ENCODE data around the gene NUDT9. TPM values are rescaled to one million over a fixed set of nuclear protein-coding genes. Genes with fewer than 3 reads are reported as not detected.

Gene NUDT9
- total RNA-seq, 1 donor from 2014 or later, result 33.7 TPM

DNA sequence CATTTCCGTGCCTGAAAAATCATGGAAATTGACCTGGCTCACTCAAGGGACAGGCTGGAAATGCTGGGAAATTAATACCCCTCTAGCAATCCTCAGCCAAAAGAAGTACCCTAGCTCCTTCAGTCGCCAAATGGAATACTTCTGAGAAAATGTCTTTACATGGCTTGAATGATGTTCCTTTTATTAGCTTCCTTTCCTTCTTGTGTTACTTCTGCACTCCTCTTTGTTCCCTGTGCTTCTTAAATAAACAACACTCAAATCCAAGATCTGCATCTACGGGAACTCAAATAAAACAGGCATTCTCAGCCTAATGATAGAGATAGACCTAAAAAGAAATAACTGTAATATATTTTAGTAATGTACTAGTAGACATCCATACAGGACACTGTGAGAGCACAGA is 70.7 kb downstream of the NUDT9 start:
- Histone ChIP-seq H3K27me3 (ENCODE audit: insufficient read depth, low read length) (no peaks in the 10 kb centered on the region), H3K27ac (ENCODE audit: low read depth, low read length) (no peak overlapping the region), H3K9ac (ENCODE audit: low read length) (no peak overlapping the region), H2AFZ (ENCODE audit: low read depth, low read length) (no peak overlapping the region), H3K4me2 (ENCODE audit: low read length) (no peak overlapping the region), H3K4me3 (ENCODE audit: insufficient read depth, low read depth, low read length) (no peak overlapping the region), H3K36me3 (ENCODE audit: insufficient read depth, low read length) (no peaks in the 10 kb centered on the region), H4K20me1 (ENCODE audit: insufficient read depth, low read length) (no peaks in the 10 kb centered on the region), H3K79me2 (ENCODE audit: insufficient read depth, low read length) (no peaks in the 10 kb centered on the region), H3K4me1 (ENCODE audit: insufficient read depth, low read length) (peaks cover 2% of the 10 kb centered on the region), H3K9me3 (ENCODE audit: insufficient read depth, low read depth, low read length) (no peaks in the 10 kb centered on the region)
- Mint-ChIP-seq H3K4me1 (ENCODE audit: low read depth, unreplicated experiment) (no peaks in the 10 kb centered on the region), H3K4me3 (ENCODE audit: unreplicated experiment) (no peak overlapping the region), H3K27ac (ENCODE audit: unreplicated experiment) (no peak overlapping the region), H3K9me3 (ENCODE audit: unreplicated experiment) (peaks cover 8% of the 10 kb centered on the region), H3K27me3 (ENCODE audit: low read depth, unreplicated experiment) (no peaks in the 10 kb centered on the region), H3K36me3 (ENCODE audit: low read depth, unreplicated experiment) (no peaks in the 10 kb centered on the region)
- no peak for TF ChIP-seq EZH2 (IDR thresholded peaks at IDR 0.05; ENCODE audit: insufficient read depth, low read length)
- TF ChIP-seq, protein P1, sequence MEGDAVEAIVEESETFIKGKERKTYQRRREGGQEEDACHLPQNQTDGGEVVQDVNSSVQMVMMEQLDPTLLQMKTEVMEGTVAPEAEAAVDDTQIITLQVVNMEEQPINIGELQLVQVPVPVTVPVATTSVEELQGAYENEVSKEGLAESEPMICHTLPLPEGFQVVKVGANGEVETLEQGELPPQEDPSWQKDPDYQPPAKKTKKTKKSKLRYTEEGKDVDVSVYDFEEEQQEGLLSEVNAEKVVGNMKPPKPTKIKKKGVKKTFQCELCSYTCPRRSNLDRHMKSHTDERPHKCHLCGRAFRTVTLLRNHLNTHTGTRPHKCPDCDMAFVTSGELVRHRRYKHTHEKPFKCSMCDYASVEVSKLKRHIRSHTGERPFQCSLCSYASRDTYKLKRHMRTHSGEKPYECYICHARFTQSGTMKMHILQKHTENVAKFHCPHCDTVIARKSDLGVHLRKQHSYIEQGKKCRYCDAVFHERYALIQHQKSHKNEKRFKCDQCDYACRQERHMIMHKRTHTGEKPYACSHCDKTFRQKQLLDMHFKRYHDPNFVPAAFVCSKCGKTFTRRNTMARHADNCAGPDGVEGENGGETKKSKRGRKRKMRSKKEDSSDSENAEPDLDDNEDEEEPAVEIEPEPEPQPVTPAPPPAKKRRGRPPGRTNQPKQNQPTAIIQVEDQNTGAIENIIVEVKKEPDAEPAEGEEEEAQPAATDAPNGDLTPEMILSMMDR (IDR thresholded peaks at IDR 0.05; ENCODE audit: insufficient read depth, low read depth, low read length), result no peak
- DNase-seq (ENCODE audit: low read depth), result no peak
- FAIRE-seq, result no peak

GRCh38 chr4:87497159-87497558 is 74.8 kb downstream of the NUDT9 start:
- no peak overlapping the region for H3K27ac ChIP-seq (ENCODE audit: low read depth, low read length)
- no peak overlapping the region for H3K4me3 ChIP-seq (ENCODE audit: insufficient read depth, low read depth, low read length)
- H3K27ac Mint-ChIP-seq (ENCODE audit: unreplicated experiment), result no peak overlapping the region
- no peak overlapping the region for H3K4me3 Mint-ChIP-seq (ENCODE audit: unreplicated experiment)
- H3K79me2 ChIP-seq (ENCODE audit: insufficient read depth, low read length), result no peaks in the 10 kb centered on the region
- H3K27me3 Mint-ChIP-seq (ENCODE audit: low read depth, unreplicated experiment), result no peaks in the 10 kb centered on the region
- H3K9me3 ChIP-seq (ENCODE audit: insufficient read depth, low read depth, low read length), result no peaks in the 10 kb centered on the region
- H4K20me1 ChIP-seq (ENCODE audit: insufficient read depth, low read length), result no peaks in the 10 kb centered on the region
- H3K36me3 ChIP-seq (ENCODE audit: insufficient read depth, low read length), result no peaks in the 10 kb centered on the region
- no peaks in the 10 kb centered on the region for H3K4me1 Mint-ChIP-seq (ENCODE audit: low read depth, unreplicated experiment)
- no peaks in the 10 kb centered on the region for H3K27me3 ChIP-seq (ENCODE audit: insufficient read depth, low read length)
- H3K9me3 Mint-ChIP-seq (ENCODE audit: unreplicated experiment), result peaks cover 2% of the 10 kb centered on the region
- H3K4me2 ChIP-seq (ENCODE audit: low read length), result no peak overlapping the region
- H3K9ac ChIP-seq (ENCODE audit: low read length), result no peak overlapping the region
- no peak overlapping the region for H2AFZ ChIP-seq (ENCODE audit: low read depth, low read length)
- DNase-seq (ENCODE audit: low read depth), result no peak
- TF ChIP-seq, protein P1 (IDR thresholded peaks at IDR 0.05; ENCODE audit: insufficient read depth, low read depth, low read length), result peak; percentile 20
- no peak for TF ChIP-seq EZH2 (IDR thresholded peaks at IDR 0.05; ENCODE audit: insufficient read depth, low read length)
- H3K36me3 Mint-ChIP-seq (ENCODE audit: low read depth, unreplicated experiment), result peaks cover 2% of the 10 kb centered on the region
- peaks cover 7% of the 10 kb centered on the region for H3K4me1 ChIP-seq (ENCODE audit: insufficient read depth, low read length)
- FAIRE-seq, result no peak

GRCh38 chr4:87497578-87497977 is 75.2 kb downstream of the NUDT9 start:
- Mint-ChIP-seq H3K9me3 (ENCODE audit: unreplicated experiment) (peaks cover 2% of the 10 kb centered on the region), H3K27ac (ENCODE audit: unreplicated experiment) (no peak overlapping the region), H3K36me3 (ENCODE audit: low read depth, unreplicated experiment) (peaks cover 2% of the 10 kb centered on the region), H3K27me3 (ENCODE audit: low read depth, unreplicated experiment) (no peaks in the 10 kb centered on the region), H3K4me3 (ENCODE audit: unreplicated experiment) (no peak overlapping the region), H3K4me1 (ENCODE audit: low read depth, unreplicated experiment) (peaks cover 4% of the 10 kb centered on the region)
- DNase-seq (ENCODE audit: low read depth), result no peak
- Histone ChIP-seq H3K36me3 (ENCODE audit: insufficient read depth, low read length) (no peaks in the 10 kb centered on the region), H3K4me3 (ENCODE audit: insufficient read depth, low read depth, low read length) (no peak overlapping the region), H4K20me1 (ENCODE audit: insufficient read depth, low read length) (no peaks in the 10 kb centered on the region), H3K4me2 (ENCODE audit: low read length) (no peak overlapping the region), H3K27me3 (ENCODE audit: insufficient read depth, low read length) (no peaks in the 10 kb centered on the region), H3K27ac (ENCODE audit: low read depth, low read length) (no peak overlapping the region), H3K4me1 (ENCODE audit: insufficient read depth, low read length) (peaks cover 10% of the 10 kb centered on the region), H2AFZ (ENCODE audit: low read depth, low read length) (no peak overlapping the region), H3K9me3 (ENCODE audit: insufficient read depth, low read depth, low read length) (no peaks in the 10 kb centered on the region), H3K79me2 (ENCODE audit: insufficient read depth, low read length) (no peaks in the 10 kb centered on the region), H3K9ac (ENCODE audit: low read length) (no peak overlapping the region)
- no peak for FAIRE-seq
- TF ChIP-seq, protein P1 (IDR thresholded peaks at IDR 0.05; ENCODE audit: insufficient read depth, low read depth, low read length), result no peak
- TF ChIP-seq EZH2 (IDR thresholded peaks at IDR 0.05; ENCODE audit: insufficient read depth, low read length), result no peak

Data from astrocyte (in vitro differentiated cells and primary cell).